Measurements from ENCODE around the gene NRP2.

- TF ChIP-seq CTCF (IDR thresholded peaks at IDR 0.05) (no peak), EZH2 (IDR thresholded peaks at IDR 0.05) (no peak), EZH2phosphoT487 (IDR thresholded peaks at IDR 0.05) (no peak)
Observed at GRCh38 chr2:205658068-205658467, 24.2 kb upstream of the NRP2 start.
